HG02981 (cell line): ENCODE results near the gene FN3K.

Source experiments
- ATAC-seq: cut with Tn5 transposase; IDR thresholded peaks from one replicate; pipeline ENCODE4 v1.9.1; 2021; ENCODE audit warnings: mild to moderate bottlenecking, moderate library complexity; ENCODE audit not compliant: unreplicated experiment

The FN3K gene

DNA sequence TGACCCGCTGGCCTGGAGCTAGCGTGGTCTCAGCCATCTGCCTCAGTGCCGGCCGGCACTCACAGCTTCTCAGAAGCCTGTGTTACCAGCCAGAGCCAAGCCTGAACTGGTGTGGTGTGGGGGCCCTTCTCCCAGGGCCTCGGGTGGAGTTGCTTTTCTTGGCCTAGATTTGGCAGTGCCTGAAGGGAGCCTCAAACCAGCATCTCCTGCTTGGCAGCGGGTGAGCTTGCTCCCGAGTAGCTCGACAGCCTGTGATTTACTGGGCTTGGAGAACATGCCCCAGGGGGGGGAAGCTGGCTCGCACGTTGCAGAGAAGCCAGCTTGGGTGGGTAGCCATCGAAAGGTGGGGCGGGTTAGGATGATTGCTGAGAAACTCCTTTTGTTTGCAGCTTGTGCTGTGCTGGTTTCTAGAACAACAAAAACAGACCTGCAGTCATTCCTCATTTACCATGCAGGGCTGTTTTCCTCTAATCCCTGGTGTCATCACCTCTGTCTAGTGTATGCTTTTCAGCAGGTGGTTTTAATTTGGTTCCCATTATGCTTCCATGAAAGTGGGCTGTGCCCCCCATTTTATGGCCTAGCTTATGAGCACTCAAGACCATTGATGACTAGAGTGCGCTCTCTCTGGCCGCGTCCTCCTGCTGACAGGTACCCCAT is 58.7 kb downstream of the FN3K start:
- ATAC-seq: no peak

DNA sequence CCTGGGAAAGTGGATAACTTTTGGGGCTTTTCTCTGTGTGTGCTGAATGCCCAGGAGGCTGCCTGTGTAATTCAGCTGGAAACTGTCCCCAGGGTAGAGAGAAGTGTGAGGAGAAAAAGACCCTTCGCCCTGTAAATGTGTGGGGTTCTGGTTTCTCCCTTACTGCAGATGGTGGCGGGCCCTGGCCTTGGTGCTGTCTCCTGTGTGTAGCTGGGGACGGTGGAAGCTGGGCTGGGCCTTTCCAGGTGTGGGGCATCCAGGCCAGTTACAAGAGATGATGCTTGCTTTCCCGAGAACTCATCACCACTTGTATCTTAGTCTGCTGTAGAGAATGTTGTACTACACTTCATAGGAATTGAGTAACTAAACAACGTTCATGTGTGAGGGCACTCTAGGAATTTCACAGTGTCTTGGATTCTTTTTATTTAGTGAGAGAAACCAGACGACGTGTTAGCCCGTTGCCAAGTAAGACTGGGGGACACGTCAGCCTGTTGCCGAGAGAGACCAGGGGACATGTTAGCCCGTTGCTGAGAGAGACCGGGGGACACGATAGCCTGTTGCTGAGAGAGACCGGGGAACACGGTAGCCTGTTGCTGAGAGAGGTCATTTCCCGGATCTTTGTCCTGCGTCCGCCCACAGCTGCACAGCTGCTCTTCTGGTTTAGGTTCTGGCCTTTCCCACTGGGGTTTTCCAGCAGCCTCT is 59.5 kb downstream of the FN3K start:
- no peak for ATAC-seq

DNA sequence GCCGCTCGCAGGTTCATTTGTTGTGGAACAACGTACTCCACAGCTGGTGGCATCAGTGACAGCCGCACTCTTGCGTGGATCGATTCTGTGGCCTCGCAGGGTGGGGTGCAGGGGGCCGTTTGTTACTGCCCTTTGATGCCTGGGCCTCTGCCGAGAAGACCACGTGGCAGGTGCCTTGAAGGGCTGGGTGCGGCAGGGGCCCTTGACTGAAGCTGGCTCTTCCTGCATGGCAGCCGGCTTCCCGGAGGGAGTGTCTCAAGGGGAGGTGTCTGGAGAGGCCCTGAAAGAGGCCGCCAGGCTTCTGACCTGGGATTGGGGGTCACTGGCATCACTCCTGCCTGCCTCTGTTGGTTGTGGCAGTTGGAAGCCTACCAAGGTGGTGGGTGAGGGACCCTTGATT is 60.2 kb downstream of the FN3K start:
- no peak for ATAC-seq

DNA sequence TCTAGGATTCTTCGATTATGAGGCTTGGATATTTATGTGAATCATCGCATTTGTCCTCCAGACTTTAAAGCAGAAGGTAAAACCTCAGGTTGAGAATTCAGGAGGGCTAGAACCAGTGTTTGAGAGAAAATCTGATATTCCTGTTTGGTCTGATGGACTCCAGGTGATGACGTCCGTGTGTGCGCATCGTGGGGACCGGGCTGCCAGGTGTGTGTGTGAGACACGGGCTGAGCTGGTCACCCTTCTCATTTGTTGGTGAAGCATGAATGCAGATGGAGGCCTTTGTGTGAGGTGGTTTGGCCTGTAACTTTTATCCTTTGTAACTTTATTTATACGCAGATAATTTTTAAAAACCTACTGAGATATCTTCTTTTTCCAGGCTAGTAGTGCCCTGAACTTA is 61.6 kb downstream of the FN3K start:
- no peak for ATAC-seq

DNA sequence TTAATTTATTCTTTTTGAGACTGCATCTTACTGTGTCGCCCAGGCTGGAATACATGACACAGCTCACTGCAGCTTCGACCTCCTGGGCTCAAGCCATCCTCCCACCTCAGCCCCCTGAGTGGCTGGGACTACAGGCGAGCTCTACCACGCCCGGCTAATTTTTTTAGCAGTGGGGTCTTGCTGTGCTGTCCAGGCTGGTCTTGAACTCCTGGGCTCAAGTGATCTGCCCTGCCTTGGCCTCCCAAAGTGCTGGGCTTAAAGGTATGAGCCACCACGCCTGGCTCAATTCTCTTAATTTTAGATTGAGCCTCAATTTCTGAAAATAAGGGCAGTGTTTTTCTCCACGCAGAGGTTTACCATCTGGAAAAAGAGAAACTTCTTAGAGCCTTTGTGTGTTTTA is 63.3 kb downstream of the FN3K start:
- ATAC-seq: no peak

DNA sequence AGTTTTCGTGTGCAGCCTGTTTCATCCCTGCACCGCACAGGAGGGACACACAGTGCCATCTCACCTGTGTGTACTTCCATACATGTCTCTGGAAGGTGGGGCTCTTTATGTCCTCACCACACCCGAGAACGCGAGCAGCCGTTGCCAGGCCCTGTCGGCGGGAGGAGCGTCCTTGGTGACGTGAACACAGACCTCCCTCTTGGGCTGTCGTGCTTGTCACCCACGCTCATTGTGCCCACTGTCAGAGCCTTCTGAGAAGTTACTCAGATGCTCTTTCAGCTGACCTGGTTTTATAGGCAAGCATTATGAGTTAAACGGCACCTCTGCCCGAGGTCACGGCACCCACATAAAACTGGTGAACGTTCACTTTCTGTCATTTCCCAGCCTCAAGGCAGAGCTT is 64.2 kb downstream of the FN3K start:
- no peak for ATAC-seq
